Mammary epithelial cell (primary cell): ENCODE results near the gene MAPK8.

Experiments used
- CTCF ChIP-seq, 2 donors: IDR thresholded peaks in 1 of 2; conservative IDR thresholded peaks in 1 of 2; 2 replicates each; pipeline ENCODE4 v1.5.1; 2011 to 2012; ENCODE audit warnings: inconsistent platforms in 2 of 2, low read length in 2 of 2, mild to moderate bottlenecking in 2 of 2, control low read depth in 1 of 2, low read depth in 1 of 2; ENCODE audit not compliant: insufficient read depth in 1 of 2; ENCODE audit errors: extremely low read depth in 1 of 2
- EZH2 ChIP-seq: IDR thresholded peaks from 2 replicates; pipeline ENCODE4 v1.6.1; 2012; ENCODE audit warnings: low read length, inconsistent platforms, borderline replicate concordance

GRCh38 chr10:48333856-48334255 is 27.4 kb downstream of the MAPK8 start:
- TF ChIP-seq EZH2: no peak
- TF ChIP-seq CTCF (conservative IDR thresholded peaks at IDR 0.05 in 1 of 2, IDR thresholded peaks at IDR 0.05 in 1 of 2; ENCODE audit: extremely low read depth in 1 of 2, insufficient read depth in 1 of 2, low read depth in 1 of 2, low read length in 2 of 2): no peak
